ENCODE data around the gene LCORL.
"Not testable (repeated sequence)": the region's sequence is repeated elsewhere in the genome, so short reads cannot be mapped to it uniquely, and the experiment has no call there.

Gene LCORL

GRCh38 chr4:18042754-18043153 is 21.2 kb upstream of the LCORL start:
- no peaks in the 10 kb centered on the region for H3K9me3 ChIP-seq (ENCODE audit: control insufficient read depth in 1 of 2, low read length in 2 of 2)
- H3K27ac ChIP-seq (ENCODE audit: low read depth, low read length) = no peak overlapping the region
- H3K9ac ChIP-seq (ENCODE audit: low read depth in 1 of 2, low read length in 2 of 2) = no peak overlapping the region
- H3K4me1 ChIP-seq (ENCODE audit: control insufficient read depth in 1 of 2, insufficient read depth in 2 of 2, low read length in 2 of 2) = no peaks in the 10 kb centered on the region
- H3K27me3 ChIP-seq (ENCODE audit: control insufficient read depth in 1 of 2, insufficient read depth in 2 of 2, low read length in 2 of 2) = no peaks in the 10 kb centered on the region
- no peak overlapping the region for H3K4me3 ChIP-seq (ENCODE audit: low read depth in 1 of 2, low read length in 2 of 2)
- no peaks in the 10 kb centered on the region for H3K36me3 ChIP-seq (ENCODE audit: control insufficient read depth in 1 of 2, insufficient read depth in 2 of 2, low read length in 2 of 2)

- Histone ChIP-seq H3K9ac (ENCODE audit: low read depth in 1 of 2, low read length in 2 of 2) (no peak overlapping the region), H3K4me1 (ENCODE audit: control insufficient read depth in 1 of 2, insufficient read depth in 2 of 2, low read length in 2 of 2) (no peaks in the 10 kb centered on the region), H3K9me3 (ENCODE audit: control insufficient read depth in 1 of 2, low read length in 2 of 2) (no peaks in the 10 kb centered on the region), H3K36me3 (ENCODE audit: control insufficient read depth in 1 of 2, insufficient read depth in 2 of 2, low read length in 2 of 2) (no peaks in the 10 kb centered on the region), H3K4me3 (ENCODE audit: low read depth in 1 of 2, low read length in 2 of 2) (no peak overlapping the region), H3K27ac (ENCODE audit: low read depth, low read length) (no peak overlapping the region), H3K27me3 (ENCODE audit: control insufficient read depth in 1 of 2, insufficient read depth in 2 of 2, low read length in 2 of 2) (no peaks in the 10 kb centered on the region)
Observed at GRCh38 chr4:18042012-18042411, 20.5 kb upstream of the LCORL start.

- no peak overlapping the region for H3K27ac ChIP-seq (ENCODE audit: low read depth, low read length)
- no peak overlapping the region for H3K9ac ChIP-seq (ENCODE audit: low read depth in 1 of 2, low read length in 2 of 2)
- no peaks in the 10 kb centered on the region for H3K4me1 ChIP-seq (ENCODE audit: control insufficient read depth in 1 of 2, insufficient read depth in 2 of 2, low read length in 2 of 2)
- H3K9me3 ChIP-seq (ENCODE audit: control insufficient read depth in 1 of 2, low read length in 2 of 2) = no peaks in the 10 kb centered on the region
- no peaks in the 10 kb centered on the region for H3K36me3 ChIP-seq (ENCODE audit: control insufficient read depth in 1 of 2, insufficient read depth in 2 of 2, low read length in 2 of 2)
- no peak overlapping the region for H3K4me3 ChIP-seq (ENCODE audit: low read depth in 1 of 2, low read length in 2 of 2)
- H3K27me3 ChIP-seq (ENCODE audit: control insufficient read depth in 1 of 2, insufficient read depth in 2 of 2, low read length in 2 of 2) = no peaks in the 10 kb centered on the region
Observed at GRCh38 chr4:18041114-18041513, 19.6 kb upstream of the LCORL start.

- no peak overlapping the region for H3K27ac ChIP-seq (ENCODE audit: low read depth, low read length)
- no peaks in the 10 kb centered on the region for H3K36me3 ChIP-seq (ENCODE audit: control insufficient read depth in 1 of 2, insufficient read depth in 2 of 2, low read length in 2 of 2)
- no peak overlapping the region for H3K9ac ChIP-seq (ENCODE audit: low read depth in 1 of 2, low read length in 2 of 2)
- no peaks in the 10 kb centered on the region for H3K9me3 ChIP-seq (ENCODE audit: control insufficient read depth in 1 of 2, low read length in 2 of 2)
- no peaks in the 10 kb centered on the region for H3K27me3 ChIP-seq (ENCODE audit: control insufficient read depth in 1 of 2, insufficient read depth in 2 of 2, low read length in 2 of 2)
- H3K4me3 ChIP-seq (ENCODE audit: low read depth in 1 of 2, low read length in 2 of 2) = no peak overlapping the region
- no peaks in the 10 kb centered on the region for H3K4me1 ChIP-seq (ENCODE audit: control insufficient read depth in 1 of 2, insufficient read depth in 2 of 2, low read length in 2 of 2)
Observed at GRCh38 chr4:18039113-18039512, 17.6 kb upstream of the LCORL start.

- not testable (repeated sequence) for H3K27me3 ChIP-seq (ENCODE audit: control insufficient read depth in 1 of 2, insufficient read depth in 2 of 2, low read length in 2 of 2); H3K27ac ChIP-seq (ENCODE audit: low read depth, low read length); H3K4me1 ChIP-seq (ENCODE audit: control insufficient read depth in 1 of 2, insufficient read depth in 2 of 2, low read length in 2 of 2); H3K9me3 ChIP-seq (ENCODE audit: control insufficient read depth in 1 of 2, low read length in 2 of 2); H3K36me3 ChIP-seq (ENCODE audit: control insufficient read depth in 1 of 2, insufficient read depth in 2 of 2, low read length in 2 of 2); H3K9ac ChIP-seq (ENCODE audit: low read depth in 1 of 2, low read length in 2 of 2); H3K4me3 ChIP-seq (ENCODE audit: low read depth in 1 of 2, low read length in 2 of 2)
Observed at GRCh38 chr4:18036369-18036768, 14.8 kb upstream of the LCORL start.

GRCh38 chr4:18034099-18034498 is 12.5 kb upstream of the LCORL start:
- no peak overlapping the region for H3K9ac ChIP-seq (ENCODE audit: low read depth in 1 of 2, low read length in 2 of 2)
- no peak overlapping the region for H3K4me3 ChIP-seq (ENCODE audit: low read depth in 1 of 2, low read length in 2 of 2)
- no peak overlapping the region for H3K27ac ChIP-seq (ENCODE audit: low read depth, low read length)
- H3K27me3 ChIP-seq (ENCODE audit: control insufficient read depth in 1 of 2, insufficient read depth in 2 of 2, low read length in 2 of 2) = no peaks in the 10 kb centered on the region
- no peaks in the 10 kb centered on the region for H3K9me3 ChIP-seq (ENCODE audit: control insufficient read depth in 1 of 2, low read length in 2 of 2)
- H3K36me3 ChIP-seq (ENCODE audit: control insufficient read depth in 1 of 2, insufficient read depth in 2 of 2, low read length in 2 of 2) = no peaks in the 10 kb centered on the region
- no peaks in the 10 kb centered on the region for H3K4me1 ChIP-seq (ENCODE audit: control insufficient read depth in 1 of 2, insufficient read depth in 2 of 2, low read length in 2 of 2)

- Histone ChIP-seq H3K27ac (ENCODE audit: low read depth, low read length) (no peak overlapping the region), H3K9me3 (ENCODE audit: control insufficient read depth in 1 of 2, low read length in 2 of 2) (no peaks in the 10 kb centered on the region), H3K9ac (ENCODE audit: low read depth in 1 of 2, low read length in 2 of 2) (no peak overlapping the region), H3K36me3 (ENCODE audit: control insufficient read depth in 1 of 2, insufficient read depth in 2 of 2, low read length in 2 of 2) (no peaks in the 10 kb centered on the region), H3K4me1 (ENCODE audit: control insufficient read depth in 1 of 2, insufficient read depth in 2 of 2, low read length in 2 of 2) (no peaks in the 10 kb centered on the region), H3K27me3 (ENCODE audit: control insufficient read depth in 1 of 2, insufficient read depth in 2 of 2, low read length in 2 of 2) (no peaks in the 10 kb centered on the region), H3K4me3 (ENCODE audit: low read depth in 1 of 2, low read length in 2 of 2) (no peak overlapping the region)
Observed at GRCh38 chr4:18033111-18034085, 11.8 kb upstream of the LCORL start.

GRCh38 chr4:18025288-18025687 is 3.7 kb upstream of the LCORL start:
- H3K27ac ChIP-seq (ENCODE audit: low read depth, low read length) = no peak overlapping the region
- peaks cover 5 to 9% of the 10 kb centered on the region in 2 donors for H3K4me1 ChIP-seq (ENCODE audit: control insufficient read depth in 1 of 2, insufficient read depth in 2 of 2, low read length in 2 of 2)
- H3K9me3 ChIP-seq (ENCODE audit: control insufficient read depth in 1 of 2, low read length in 2 of 2) = no peaks in the 10 kb centered on the region
- no peaks in the 10 kb centered on the region for H3K36me3 ChIP-seq (ENCODE audit: control insufficient read depth in 1 of 2, insufficient read depth in 2 of 2, low read length in 2 of 2)
- H3K27me3 ChIP-seq (ENCODE audit: control insufficient read depth in 1 of 2, insufficient read depth in 2 of 2, low read length in 2 of 2) = no peaks in the 10 kb centered on the region
- H3K4me3 ChIP-seq (ENCODE audit: low read depth in 1 of 2, low read length in 2 of 2) = no peak overlapping the region
- no peak overlapping the region for H3K9ac ChIP-seq (ENCODE audit: low read depth in 1 of 2, low read length in 2 of 2)

GRCh38 chr4:18022572-18023050 is 1.1 kb upstream of the LCORL start:
- Histone ChIP-seq H3K9ac (ENCODE audit: low read depth in 1 of 2, low read length in 2 of 2) (peak overlapping the region; percentile 71 to 74), H3K27me3 (ENCODE audit: control insufficient read depth in 1 of 2, insufficient read depth in 2 of 2, low read length in 2 of 2) (no peaks in the 10 kb centered on the region), H3K4me3 (ENCODE audit: low read depth in 1 of 2, low read length in 2 of 2) (peak overlapping the region; percentile 80 to 91), H3K36me3 (ENCODE audit: control insufficient read depth in 1 of 2, insufficient read depth in 2 of 2, low read length in 2 of 2) (no peaks in the 10 kb centered on the region), H3K9me3 (ENCODE audit: control insufficient read depth in 1 of 2, low read length in 2 of 2) (no peaks in the 10 kb centered on the region), H3K4me1 (ENCODE audit: control insufficient read depth in 1 of 2, insufficient read depth in 2 of 2, low read length in 2 of 2) (peaks cover 10 to 13% of the 10 kb centered on the region in 2 donors), H3K27ac (ENCODE audit: low read depth, low read length) (peak overlapping the region; percentile 86)

GRCh38 chr4:18021470-18021719 is 160 bp downstream of the LCORL start:
- Histone ChIP-seq H3K27me3 (ENCODE audit: control insufficient read depth in 1 of 2, insufficient read depth in 2 of 2, low read length in 2 of 2) (no peaks in the 10 kb centered on the region), H3K4me1 (ENCODE audit: control insufficient read depth in 1 of 2, insufficient read depth in 2 of 2, low read length in 2 of 2) (peaks cover 10 to 13% of the 10 kb centered on the region in 2 donors), H3K9me3 (ENCODE audit: control insufficient read depth in 1 of 2, low read length in 2 of 2) (no peaks in the 10 kb centered on the region), H3K4me3 (ENCODE audit: low read depth in 1 of 2, low read length in 2 of 2) (peak overlapping the region; percentile 80 to 91), H3K36me3 (ENCODE audit: control insufficient read depth in 1 of 2, insufficient read depth in 2 of 2, low read length in 2 of 2) (no peaks in the 10 kb centered on the region), H3K27ac (ENCODE audit: low read depth, low read length) (peak overlapping the region; percentile 86), H3K9ac (ENCODE audit: low read depth in 1 of 2, low read length in 2 of 2) (peak overlapping the region; percentile 59 to 74)

Measured in duodenal mucosa (tissue), 2 donors.